A549 (cell line): ENCODE results near the gene WASF2.

Experiments
- CHD2 ChIP-seq: fragments of 150-350 bp; IDR thresholded peaks from 2 replicates; pipeline ENCODE4 v1.6.1; 2014; ENCODE audit warnings: low read length; ENCODE audit not compliant: partially characterized antibody
- CHD4 ChIP-seq: fragments of 200-600 bp; sonication (generic); IDR thresholded peaks from 2 replicates; pipeline ENCODE4 v1.6.1; 2016; ENCODE audit warnings: antibody characterized with exemption, mild to moderate bottlenecking, borderline replicate concordance
- EP300 ChIP-seq, 2 experiments: fragments of >200 bp; sonication (Bioruptor Twin); formaldehyde crosslinking; IDR thresholded peaks; 2 replicates in 1 of 2; 3 replicates in 1 of 2; pipeline ENCODE4 v1.6.1; 2016 to 2017
- JUN ChIP-seq, 2 experiments: fragments of >200 bp; sonication (Bioruptor Twin); formaldehyde crosslinking; IDR thresholded peaks; 2 replicates in 1 of 2; 3 replicates in 1 of 2; pipeline ENCODE4 v1.6.1; 2016 to 2017
- MAX ChIP-seq: IDR thresholded peaks from 2 replicates; pipeline ENCODE4 v1.6.1; 2012
- POLR2A ChIP-seq: IDR thresholded peaks from 2 replicates; pipeline ENCODE4 v1.6.1; 2012; ENCODE audit warnings: mild to moderate bottlenecking, low read length
- SMC3 ChIP-seq: fragments of >200 bp; sonication (Bioruptor Twin); formaldehyde crosslinking; IDR thresholded peaks from 3 replicates; pipeline ENCODE4 v1.6.1; 2018; ENCODE audit warnings: inconsistent platforms
- SREBF2 ChIP-seq: fragments of 450-650 bp; IDR thresholded peaks from 2 replicates; pipeline ENCODE4 v1.6.1; 2014; ENCODE audit warnings: mild to moderate bottlenecking, moderate library complexity
- TF ChIP-seq, protein P1 (sequence below): fragments of >200 bp; sonication (Bioruptor Twin); formaldehyde crosslinking; IDR thresholded peaks from 3 replicates; pipeline ENCODE4 v1.5.1; 2016
- TF ChIP-seq, protein P2 (sequence below): fragments of 450-650 bp; IDR thresholded peaks from 2 replicates; pipeline ENCODE4 v1.6.1; 2014; ENCODE audit warnings: antibody characterized with exemption

- TF ChIP-seq, protein P1, sequence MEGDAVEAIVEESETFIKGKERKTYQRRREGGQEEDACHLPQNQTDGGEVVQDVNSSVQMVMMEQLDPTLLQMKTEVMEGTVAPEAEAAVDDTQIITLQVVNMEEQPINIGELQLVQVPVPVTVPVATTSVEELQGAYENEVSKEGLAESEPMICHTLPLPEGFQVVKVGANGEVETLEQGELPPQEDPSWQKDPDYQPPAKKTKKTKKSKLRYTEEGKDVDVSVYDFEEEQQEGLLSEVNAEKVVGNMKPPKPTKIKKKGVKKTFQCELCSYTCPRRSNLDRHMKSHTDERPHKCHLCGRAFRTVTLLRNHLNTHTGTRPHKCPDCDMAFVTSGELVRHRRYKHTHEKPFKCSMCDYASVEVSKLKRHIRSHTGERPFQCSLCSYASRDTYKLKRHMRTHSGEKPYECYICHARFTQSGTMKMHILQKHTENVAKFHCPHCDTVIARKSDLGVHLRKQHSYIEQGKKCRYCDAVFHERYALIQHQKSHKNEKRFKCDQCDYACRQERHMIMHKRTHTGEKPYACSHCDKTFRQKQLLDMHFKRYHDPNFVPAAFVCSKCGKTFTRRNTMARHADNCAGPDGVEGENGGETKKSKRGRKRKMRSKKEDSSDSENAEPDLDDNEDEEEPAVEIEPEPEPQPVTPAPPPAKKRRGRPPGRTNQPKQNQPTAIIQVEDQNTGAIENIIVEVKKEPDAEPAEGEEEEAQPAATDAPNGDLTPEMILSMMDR, result no peak
- TF ChIP-seq MAX (no peak), CHD4 (no peak), EP300 (IDR thresholded peaks at IDR 0.05) (no peak), SMC3 (no peak), CHD2 (no peak), SREBF2 (no peak), JUN (IDR thresholded peaks at IDR 0.05) (no peak), POLR2A (no peak)
- TF ChIP-seq, protein P2, sequence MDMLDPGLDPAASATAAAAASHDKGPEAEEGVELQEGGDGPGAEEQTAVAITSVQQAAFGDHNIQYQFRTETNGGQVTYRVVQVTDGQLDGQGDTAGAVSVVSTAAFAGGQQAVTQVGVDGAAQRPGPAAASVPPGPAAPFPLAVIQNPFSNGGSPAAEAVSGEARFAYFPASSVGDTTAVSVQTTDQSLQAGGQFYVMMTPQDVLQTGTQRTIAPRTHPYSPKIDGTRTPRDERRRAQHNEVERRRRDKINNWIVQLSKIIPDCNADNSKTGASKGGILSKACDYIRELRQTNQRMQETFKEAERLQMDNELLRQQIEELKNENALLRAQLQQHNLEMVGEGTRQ, result no peak
Measured at GRCh38 chr1:27397749-27398148, 92.2 kb downstream of the WASF2 start.
